ENCODE data around the gene PI4KB.

The PI4KB gene

GRCh38 chr1:151346082-151346768 is 19.0 kb upstream of the PI4KB start:
- DNase-seq (ENCODE audit: low spot score), result peak; percentile 11

GRCh38 chr1:151344291-151344690 is 17.1 kb upstream of the PI4KB start:
- DNase-seq (ENCODE audit: low spot score), result no peak

GRCh38 chr1:151343587-151343986 is 16.4 kb upstream of the PI4KB start:
- DNase-seq (ENCODE audit: low spot score), result no peak

- DNase-seq (ENCODE audit: low spot score), result no peak
Measured at GRCh38 chr1:151342569-151342968, 15.4 kb upstream of the PI4KB start.

GRCh38 chr1:151342021-151342420 is 14.8 kb upstream of the PI4KB start:
- peak; percentile 23 for DNase-seq (ENCODE audit: low spot score)

- DNase-seq (ENCODE audit: low spot score), result peak; percentile 94
Measured at GRCh38 chr1:151340870-151341754, 13.9 kb upstream of the PI4KB start.

- DNase-seq (ENCODE audit: low spot score), result no peak
Measured at GRCh38 chr1:151336556-151336955, 9.3 kb upstream of the PI4KB start.

- DNase-seq (ENCODE audit: low spot score), result no peak
Measured at GRCh38 chr1:151334822-151335221, 7.6 kb upstream of the PI4KB start.

GRCh38 chr1:151327903-151328674 is 873 bp upstream of the PI4KB start:
- DNase-seq (ENCODE audit: low spot score), result no peak

- DNase-seq (ENCODE audit: low spot score), result peak; percentile 42
Measured at GRCh38 chr1:151326619-151327222, 495 bp downstream of the PI4KB start.

GRCh38 chr1:151325646-151326429 is 1.4 kb downstream of the PI4KB start:
- no peak for DNase-seq (ENCODE audit: low spot score)

- DNase-seq (ENCODE audit: low spot score), result no peak
Measured at GRCh38 chr1:151325231-151325630, 2.0 kb downstream of the PI4KB start.

- peak; percentile 83 for DNase-seq (ENCODE audit: low spot score)
Measured at GRCh38 chr1:151324390-151324930, 2.8 kb downstream of the PI4KB start.

- DNase-seq (ENCODE audit: low spot score), result no peak
Measured at GRCh38 chr1:151318975-151319374, 8.2 kb downstream of the PI4KB start.

GRCh38 chr1:151315565-151316235 is 11.5 kb downstream of the PI4KB start:
- DNase-seq (ENCODE audit: low spot score), result no peak

GRCh38 chr1:151314137-151314875 is 12.9 kb downstream of the PI4KB start:
- DNase-seq (ENCODE audit: low spot score), result peak; percentile 25

- no peak for DNase-seq (ENCODE audit: low spot score)
Measured at GRCh38 chr1:151313501-151313900, 13.7 kb downstream of the PI4KB start.

- no peak for DNase-seq (ENCODE audit: low spot score)
Measured at GRCh38 chr1:151312826-151313225, 14.4 kb downstream of the PI4KB start.

GRCh38 chr1:151312411-151312810 is 14.8 kb downstream of the PI4KB start:
- no peak for DNase-seq (ENCODE audit: low spot score)
